Right lung (tissue), 5 donors: ENCODE results near the gene SLC25A33. TPM values are rescaled to one million over a fixed set of nuclear protein-coding genes. Genes with fewer than 3 reads are reported as not detected.

ENCODE experiments used
- DNase-seq, 2 donors: peaks; one replicate each; pipeline ENCODE4 v3.0.0-alpha.2; 2013
- polyA plus RNA-seq, 5 donors: library from polyadenylated mRNA; unstranded; fragments of 120-200 nt; gene quantifications; one replicate each; pipeline versions ENCODE4 v1.2.1 to v1.2.3, GENCODE V29; 2013; ENCODE audit warnings: inconsistent platforms in 1 of 5, low replicate concordance in 1 of 5; ENCODE audit not compliant: insufficient read length in 5 of 5, insufficient read depth in 1 of 5

SLC25A33 gene
- polyA plus RNA-seq, 5 donors: 1.9 to 2.9 (median 2.3) TPM

- DNase-seq: no peak
Measured at GRCh38 chr1:9599741-9600140, 60.5 kb downstream of the SLC25A33 start.

GRCh38 chr1:9600861-9601834 is 61.9 kb downstream of the SLC25A33 start:
- DNase-seq: no peak

GRCh38 chr1:9601942-9602793 is 62.9 kb downstream of the SLC25A33 start:
- no peak for DNase-seq

GRCh38 chr1:9602794-9603167 is 63.5 kb downstream of the SLC25A33 start:
- DNase-seq: no peak

GRCh38 chr1:9603307-9603706 is 64.0 kb downstream of the SLC25A33 start:
- DNase-seq: no peak

- DNase-seq: peak; percentile 61 to 65
Measured at GRCh38 chr1:9603766-9604753, 64.8 kb downstream of the SLC25A33 start.

GRCh38 chr1:9604836-9605235 is 65.6 kb downstream of the SLC25A33 start:
- DNase-seq: no peak

GRCh38 chr1:9605946-9606455 is 66.7 kb downstream of the SLC25A33 start:
- DNase-seq: no peak

GRCh38 chr1:9606458-9606857 is 67.2 kb downstream of the SLC25A33 start:
- no peak for DNase-seq

- no peak for DNase-seq
Measured at GRCh38 chr1:9606948-9607347, 67.7 kb downstream of the SLC25A33 start.

GRCh38 chr1:9607352-9607751 is 68.1 kb downstream of the SLC25A33 start:
- DNase-seq: no peak

GRCh38 chr1:9609998-9610397 is 70.7 kb downstream of the SLC25A33 start:
- no peak for DNase-seq

- no peak for DNase-seq
Measured at GRCh38 chr1:9610548-9610947, 71.3 kb downstream of the SLC25A33 start.

GRCh38 chr1:9611716-9612115 is 72.5 kb downstream of the SLC25A33 start:
- DNase-seq: no peak

GRCh38 chr1:9612162-9612845 is 73.0 kb downstream of the SLC25A33 start:
- DNase-seq: no peak

- no peak for DNase-seq
Measured at GRCh38 chr1:9612871-9613624, 73.8 kb downstream of the SLC25A33 start.

GRCh38 chr1:9613625-9614299 is 74.5 kb downstream of the SLC25A33 start:
- no peak for DNase-seq

GRCh38 chr1:9615316-9616063 is 76.2 kb downstream of the SLC25A33 start:
- no peak for DNase-seq
